ENCODE measurements around the gene RSF1. TPM values are rescaled to one million over a fixed set of nuclear protein-coding genes. Genes with fewer than 3 reads are reported as not detected.

RSF1 gene
- polyA plus RNA-seq, 1 of the 3 experiments (the other 2 are of a cell fraction) = 8.4 TPM

GRCh38 chr11:77783025-77783424, 37.5 kb downstream of the RSF1 start:
- Histone ChIP-seq H3K27me3 (ENCODE audit: insufficient read depth) (no peaks in the 10 kb centered on the region), H3K27ac (ENCODE audit: low read depth in 2 of 2, low read length in 1 of 2) (no peak overlapping the region), H3K4me1 (ENCODE audit: control insufficient read depth in 1 of 2, insufficient read depth in 2 of 2, low read depth in 1 of 2, low read length in 1 of 2) (no peaks in the 10 kb centered on the region), H4K20me1 (ENCODE audit: insufficient read depth) (peaks cover 85% of the 10 kb centered on the region), H3K4me3 (ENCODE audit: low read depth in 2 of 2, low read length in 1 of 2) (no peak overlapping the region), H3F3A (replicated peaks; ENCODE audit: insufficient read depth) (no peaks in the 10 kb centered on the region), H3K36me3 (replicated peaks in 1 of 2; ENCODE audit: control insufficient read depth in 1 of 2, insufficient read depth in 2 of 2, low read length in 1 of 2) (no peaks in the 10 kb centered on the region), H3K79me2 (ENCODE audit: insufficient read depth) (peaks cover 95% of the 10 kb centered on the region), H3K9me3 (no peaks in the 10 kb centered on the region), H3K9ac (no peak overlapping the region), H3K4me2 (no peak overlapping the region), H3K9me2 (no peaks in the 10 kb centered on the region), H2AFZ (ENCODE audit: low read depth) (no peak overlapping the region)
- WGBS (ENCODE audit: low lambda C conversion rate) = 100% methylated on average over 1 of the region's 1 CpG
- TF ChIP-seq NRF1 (IDR thresholded peaks at IDR 0.05; ENCODE audit: low read depth, low read length) = no peak
- TF ChIP-seq JUND (IDR thresholded peaks at IDR 0.05) = no peak
- no peak for TF ChIP-seq GATA2 (CRISPR knock-in tag; IDR thresholded peaks at IDR 0.05)
- no peak for TF ChIP-seq SIN3A (IDR thresholded peaks at IDR 0.05; ENCODE audit: borderline replicate concordance, low read depth, low read length)
- TF ChIP-seq PBX3 (IDR thresholded peaks at IDR 0.05) = no peak
- TF ChIP-seq USF2 (IDR thresholded peaks at IDR 0.05; ENCODE audit: borderline replicate concordance, low read depth, low read length) = no peak
- TF ChIP-seq RXRA (IDR thresholded peaks at IDR 0.05; ENCODE audit: borderline replicate concordance, low read depth) = no peak
- TF ChIP-seq ELF1 (IDR thresholded peaks at IDR 0.05) = no peak
- TF ChIP-seq MAX (IDR thresholded peaks at IDR 0.05; ENCODE audit: low read depth) = no peak
- TF ChIP-seq TEAD4 (IDR thresholded peaks at IDR 0.05; ENCODE audit: borderline replicate concordance, insufficient read depth) = no peak
- TF ChIP-seq RFX5 (IDR thresholded peaks at IDR 0.05; ENCODE audit: low read length) = no peak
- no peak for TF ChIP-seq CTCF (IDR thresholded peaks at IDR 0.05)
- no peak for TF ChIP-seq RAD21 (IDR thresholded peaks at IDR 0.05; ENCODE audit: low read length)
- no peak for TF ChIP-seq GABPA (IDR thresholded peaks at IDR 0.05; ENCODE audit: low read depth)
- no peak for TF ChIP-seq TCF12 (IDR thresholded peaks at IDR 0.05)
- TF ChIP-seq EZH2phosphoT487 (IDR thresholded peaks at IDR 0.05; ENCODE audit: borderline replicate concordance, low read depth) = no peak
- no peak for TF ChIP-seq REST (IDR thresholded peaks at IDR 0.05; ENCODE audit: low read depth, low read length)
- no peak for TF ChIP-seq USF1 (IDR thresholded peaks at IDR 0.05; ENCODE audit: borderline replicate concordance, low read depth)
- TF ChIP-seq IRF3 (IDR thresholded peaks at IDR 0.05; ENCODE audit: low read depth, low read length) = no peak
- no peak for DNase-seq
- POLR2A ChIA-PET = no interaction called here
- CTCF ChIA-PET = no interaction called here

Measured in SK-N-SH (cell line).